T follicular helper cell (primary cell): ENCODE data around the gene TMTC3.
"Not testable (repeated sequence)": the region's sequence is repeated elsewhere in the genome, so short reads cannot be mapped to it uniquely, and the experiment has no call there.

Experiments used
- DNase-seq: peaks from one replicate; pipeline ENCODE4 v3.0.0-alpha.2; 2020; ENCODE audit warnings: low read depth

TMTC3 gene

GRCh38 chr12:88166179-88166578, 24.1 kb downstream of the TMTC3 start:
- no peak for DNase-seq

DNA sequence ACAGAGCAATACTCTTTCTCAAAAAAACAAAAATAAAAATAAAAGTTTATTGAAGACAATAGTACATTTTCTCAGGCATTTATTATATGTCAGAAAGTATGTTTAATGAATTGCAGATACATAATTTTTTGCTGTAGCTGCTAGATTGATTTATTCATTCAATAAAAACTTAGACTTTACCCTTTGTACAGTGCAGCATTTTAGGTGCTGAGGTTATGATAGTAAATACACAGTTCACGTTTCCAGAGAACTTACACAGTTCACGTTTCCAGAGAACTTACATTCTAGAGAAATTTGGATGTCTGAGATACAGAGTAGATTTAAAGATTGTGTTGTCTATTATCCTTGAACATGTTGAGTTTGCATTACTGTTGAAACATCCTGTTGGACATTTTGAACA, 25.3 kb downstream of the TMTC3 start:
- no peak for DNase-seq

GRCh38 chr12:88172844-88173407, 30.8 kb downstream of the TMTC3 start:
- DNase-seq: no peak

- no peak for DNase-seq
Observed at GRCh38 chr12:88175544-88175943, 33.4 kb downstream of the TMTC3 start.

- no peak for DNase-seq
Observed at GRCh38 chr12:88179436-88180014, 37.4 kb downstream of the TMTC3 start.

GRCh38 chr12:88181881-88182280, 39.8 kb downstream of the TMTC3 start:
- DNase-seq: no peak

DNA sequence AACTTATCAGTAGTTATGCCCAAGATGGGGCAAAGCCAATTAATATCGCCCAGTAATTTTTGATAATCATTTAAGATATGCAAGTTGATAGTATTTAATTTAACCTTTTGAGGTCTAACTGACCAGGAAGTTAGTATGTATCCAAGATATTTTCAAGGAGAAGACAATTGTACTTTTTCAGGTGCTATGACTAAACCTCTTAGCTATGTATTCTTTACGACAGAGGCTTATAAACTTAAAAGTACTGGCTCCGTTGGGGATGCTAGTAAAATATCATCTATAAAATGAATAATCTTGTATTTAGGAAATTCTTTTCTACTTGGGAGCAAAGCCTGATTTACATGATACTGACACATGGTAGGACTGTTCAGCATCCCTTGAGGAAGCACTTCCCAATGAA, 40.3 kb downstream of the TMTC3 start:
- no peak for DNase-seq

DNA sequence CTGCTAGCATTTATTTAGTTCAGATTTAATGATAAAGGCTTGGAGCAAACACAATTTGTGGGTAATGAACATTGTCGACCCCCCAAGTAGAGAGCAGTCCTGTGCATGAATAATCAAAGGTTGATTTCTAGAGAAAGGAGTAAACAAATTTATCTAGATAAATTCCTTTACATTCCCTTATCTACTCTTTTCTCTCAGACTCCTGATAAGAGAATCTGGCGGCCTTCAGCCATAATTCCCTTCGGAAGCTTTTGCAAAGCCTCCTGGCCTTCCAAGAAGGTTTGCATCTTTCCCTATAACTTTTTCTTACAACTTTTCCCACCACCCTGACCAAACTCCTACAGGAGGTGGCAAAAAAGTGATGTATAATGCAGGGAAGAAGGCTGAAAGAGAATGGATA, 42.1 kb downstream of the TMTC3 start:
- no peak for DNase-seq

DNA sequence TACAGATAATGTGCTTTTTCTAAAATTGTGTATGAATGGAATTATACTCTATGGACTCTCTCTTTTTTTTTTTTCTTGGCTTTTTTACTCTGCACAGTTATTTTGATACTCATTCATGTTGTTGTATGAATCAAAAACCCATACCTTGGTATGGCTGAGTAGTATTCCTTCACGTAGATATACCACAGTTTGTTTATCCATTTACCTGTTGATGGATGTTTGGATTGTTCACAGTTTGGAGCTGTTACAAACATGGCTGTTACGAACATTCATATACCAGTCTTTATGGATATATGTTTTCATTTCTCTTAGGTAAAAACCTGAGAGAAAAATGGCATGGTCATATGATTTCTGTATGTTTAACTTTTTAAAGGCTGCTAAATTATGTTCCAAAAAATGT, 43.2 kb downstream of the TMTC3 start:
- no peak for DNase-seq

DNA sequence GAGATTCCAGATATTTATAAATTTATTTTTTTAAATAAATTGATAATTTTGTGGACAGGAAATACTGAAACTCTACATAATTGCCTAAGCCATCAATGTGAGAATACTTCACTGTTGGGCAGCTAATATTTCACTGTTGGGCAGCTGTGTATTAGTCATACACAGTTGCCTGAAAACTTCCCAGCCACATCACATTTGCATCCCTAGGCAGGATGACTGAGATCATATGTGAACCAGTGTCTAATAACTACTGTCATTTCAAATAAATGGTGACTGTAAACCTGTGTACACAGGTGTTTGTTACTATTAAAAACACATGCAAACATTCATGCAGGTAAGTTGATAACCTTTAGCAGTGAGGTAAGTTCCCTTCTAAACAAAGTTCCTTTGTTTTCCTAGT, 43.9 kb downstream of the TMTC3 start:
- no peak for DNase-seq

DNA sequence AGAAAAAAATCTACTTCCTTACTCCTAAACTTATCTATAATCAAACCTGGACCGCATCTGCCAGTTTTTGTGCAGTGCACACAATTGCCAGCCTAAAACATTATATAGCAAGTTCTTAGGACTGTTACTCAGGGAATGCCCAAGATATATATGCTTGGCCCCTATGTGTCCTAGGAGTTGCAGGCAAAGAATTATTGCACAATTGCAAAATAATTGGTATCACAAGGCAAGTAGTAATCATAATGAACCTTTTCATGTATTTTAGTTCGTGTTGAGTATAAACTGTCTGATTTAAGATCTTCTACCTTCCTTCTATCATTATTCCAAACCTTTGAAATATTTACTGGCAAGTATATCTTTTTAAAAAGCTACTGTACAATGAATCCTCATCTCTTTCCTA, 45.5 kb downstream of the TMTC3 start:
- DNase-seq: no peak

GRCh38 chr12:88188180-88188579, 46.1 kb downstream of the TMTC3 start:
- no peak for DNase-seq

GRCh38 chr12:88192426-88192825, 50.3 kb downstream of the TMTC3 start:
- DNase-seq: no peak

- no peak for DNase-seq
Observed at GRCh38 chr12:88194868-88195267, 52.8 kb downstream of the TMTC3 start.

DNA sequence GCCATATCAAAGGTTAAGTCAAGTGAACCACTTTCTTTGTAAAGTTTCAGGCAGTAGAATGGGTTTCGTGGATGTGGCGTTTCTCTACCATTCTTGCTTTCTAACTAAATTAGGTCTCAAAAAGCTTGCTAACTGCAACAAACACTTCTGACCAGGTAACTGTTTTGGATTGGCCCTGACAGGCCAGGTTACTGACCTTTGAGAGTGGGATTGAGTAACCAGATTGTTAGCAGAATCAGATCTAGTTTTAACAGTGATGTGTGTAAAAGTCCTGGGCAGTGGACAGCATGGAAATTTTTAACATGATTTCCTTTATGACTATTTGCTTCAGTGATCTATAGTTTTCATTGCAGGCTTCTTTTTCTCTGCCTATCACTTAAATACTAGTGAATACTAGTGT, 57.9 kb downstream of the TMTC3 start:
- no peak for DNase-seq

DNA sequence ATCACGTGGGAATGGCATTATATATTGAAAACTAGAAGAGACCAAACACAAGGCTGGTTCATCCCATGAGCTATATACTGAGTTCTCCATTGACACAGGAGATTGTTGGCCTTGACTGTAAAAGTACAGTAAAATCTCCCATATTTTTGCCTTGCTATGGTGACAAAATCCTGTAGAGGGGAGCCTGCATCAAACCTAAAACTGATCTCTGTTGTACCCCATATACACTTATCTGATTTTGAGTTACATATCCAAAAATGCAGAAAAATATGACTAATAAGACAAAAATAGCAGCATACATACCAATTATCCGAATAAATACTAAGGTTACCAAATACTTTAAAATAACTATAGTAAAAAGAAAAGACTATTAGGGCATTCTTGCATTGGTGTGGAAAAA, 60.4 kb downstream of the TMTC3 start:
- DNase-seq: no peak

DNA sequence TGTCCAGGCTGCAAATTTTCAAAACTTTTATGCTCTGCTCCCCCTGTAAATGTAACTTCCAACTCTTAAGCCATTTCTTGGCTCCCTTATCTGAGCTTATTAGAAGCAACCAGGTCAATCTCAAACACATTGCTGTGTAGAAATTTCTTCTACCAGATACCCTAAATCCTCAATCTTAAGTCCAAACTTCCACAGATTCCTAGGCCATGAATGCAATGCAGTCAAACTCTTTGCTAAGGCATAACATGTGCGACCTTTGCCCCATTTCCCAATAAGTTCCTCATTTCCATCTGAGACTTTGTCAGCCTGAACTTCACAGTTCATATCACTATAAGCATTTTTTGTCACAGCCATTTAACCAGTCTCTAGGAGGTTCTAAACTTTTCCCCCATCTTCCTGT, 64.5 kb downstream of the TMTC3 start:
- no peak for DNase-seq

DNA sequence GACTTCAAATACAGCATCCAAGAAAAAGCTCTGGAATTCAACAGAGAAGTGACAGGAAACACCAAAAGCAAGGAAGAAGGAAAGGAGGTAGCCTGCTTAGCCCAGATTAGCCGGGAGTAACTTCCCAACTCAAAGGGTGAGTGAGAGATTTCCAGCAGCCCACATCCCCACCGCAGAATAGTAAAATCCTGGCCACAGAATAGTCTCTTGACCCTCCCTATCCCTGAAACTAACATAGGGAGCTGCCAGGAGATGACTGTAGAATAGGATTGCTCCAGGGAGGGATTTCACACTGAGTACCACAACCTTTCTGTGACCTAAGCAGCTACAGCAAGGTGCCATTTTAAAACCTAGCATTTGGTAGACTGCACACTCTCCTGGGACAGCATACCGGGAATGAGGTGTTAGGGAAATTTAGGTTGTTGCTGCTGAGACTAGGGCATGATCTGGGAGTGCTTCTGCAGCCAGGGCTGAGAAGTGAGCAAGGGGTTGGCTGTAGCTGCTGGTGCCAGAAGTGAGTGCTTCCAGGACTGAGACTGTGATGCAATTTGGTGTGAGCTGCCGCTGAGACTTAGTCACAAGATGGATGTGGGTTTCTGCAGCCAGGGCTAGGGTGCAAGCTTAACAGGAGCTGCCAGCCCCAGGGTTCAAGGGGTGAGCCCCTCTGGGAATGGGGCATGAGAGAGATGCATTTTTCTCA, 66.0 kb downstream of the TMTC3 start:
- DNase-seq: no peak

- DNase-seq: no peak
Observed at GRCh38 chr12:88208661-88209060, 66.6 kb downstream of the TMTC3 start.

GRCh38 chr12:88210311-88210710, 68.2 kb downstream of the TMTC3 start:
- not testable (repeated sequence) for DNase-seq

DNA sequence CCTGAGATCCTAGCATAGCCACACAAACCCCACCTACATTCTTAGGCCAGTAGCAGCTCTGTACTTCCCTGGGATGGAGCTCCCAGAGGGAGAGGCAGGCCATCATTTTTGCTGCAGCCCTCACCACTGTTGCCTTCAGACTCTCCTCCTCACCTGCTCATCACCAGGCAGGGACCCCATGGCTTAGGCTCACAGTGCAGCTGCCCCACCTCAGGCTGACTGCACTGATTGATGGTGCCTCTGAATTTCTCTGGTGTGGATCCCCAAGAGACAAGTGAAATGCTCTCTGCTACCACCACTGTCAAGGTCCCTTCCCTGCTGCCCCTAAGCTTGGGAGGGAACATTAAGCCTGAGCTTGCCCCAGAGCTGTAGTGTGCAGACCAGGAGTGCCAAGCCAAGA, 76.2 kb downstream of the TMTC3 start:
- DNase-seq: no peak

DNA sequence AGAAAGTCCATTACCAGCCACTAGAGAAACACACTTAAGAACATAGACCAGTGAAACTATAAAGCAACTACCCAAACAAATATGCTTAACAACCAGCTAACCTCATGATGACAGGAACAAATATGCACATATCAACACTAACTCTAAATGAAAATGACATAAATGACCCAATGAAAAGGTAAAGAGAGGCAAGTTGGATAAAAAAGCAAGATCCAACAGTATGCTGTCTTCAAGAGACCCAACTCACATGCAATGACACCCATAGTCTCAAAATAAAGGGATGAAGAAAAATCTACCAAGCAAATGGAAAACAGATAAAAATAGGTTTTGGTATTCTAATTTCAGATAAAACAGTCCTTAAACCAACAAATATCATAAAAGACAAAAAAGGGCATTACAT, 77.8 kb downstream of the TMTC3 start:
- no peak for DNase-seq

DNA sequence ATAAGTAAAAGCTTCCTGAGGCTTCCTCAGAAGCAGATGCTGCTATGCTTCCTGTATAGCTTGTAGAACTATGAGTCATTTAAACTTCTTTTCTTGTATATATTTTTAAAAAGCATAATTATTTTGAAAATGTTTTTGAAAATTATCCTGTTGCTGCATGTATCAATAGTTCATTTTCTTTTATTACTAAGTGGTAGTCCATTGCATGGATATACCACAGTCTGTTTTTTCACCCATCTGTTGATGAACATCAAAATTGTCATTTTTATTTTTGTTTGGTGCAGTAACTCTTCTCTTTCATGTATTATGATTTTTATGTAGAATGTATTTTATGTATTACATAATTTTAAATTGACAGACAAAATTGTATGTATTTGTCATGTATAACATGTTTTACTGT, 81.4 kb downstream of the TMTC3 start:
- DNase-seq: no peak

GRCh38 chr12:88225776-88226175, 83.7 kb downstream of the TMTC3 start:
- no peak for DNase-seq
